Glomerular visceral epithelial cell (primary cell): ENCODE results near the gene BPTF.
"Not testable (repeated sequence)": the region's sequence is repeated elsewhere in the genome, so short reads cannot be mapped to it uniquely, and the experiment has no call there.

Experiments used
- DNase-seq: peaks from one replicate; pipeline ENCODE4 v3.0.0-alpha.2; 2016; ENCODE audit errors: extremely low spot score

Gene BPTF

DNA sequence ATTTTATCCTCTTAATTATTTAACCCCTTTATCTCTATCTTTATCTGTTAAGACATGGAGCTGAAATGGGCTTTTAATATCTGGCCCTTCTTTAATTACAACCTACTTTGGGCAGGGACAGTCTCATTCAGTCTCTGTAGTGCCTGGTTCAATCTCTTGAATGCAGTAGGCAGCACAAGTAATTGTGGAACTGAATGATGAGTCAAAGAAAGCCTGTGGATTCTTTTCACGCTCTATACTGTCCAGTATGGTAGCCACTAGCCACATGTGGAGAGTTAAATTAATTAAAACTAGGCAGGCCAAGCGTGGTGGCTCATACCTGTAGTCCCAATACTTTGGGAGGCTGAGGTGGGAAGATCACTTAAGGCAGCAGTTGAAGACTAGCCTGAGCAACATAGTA, 9.3 kb downstream of the BPTF start:
- DNase-seq: no peak

DNA sequence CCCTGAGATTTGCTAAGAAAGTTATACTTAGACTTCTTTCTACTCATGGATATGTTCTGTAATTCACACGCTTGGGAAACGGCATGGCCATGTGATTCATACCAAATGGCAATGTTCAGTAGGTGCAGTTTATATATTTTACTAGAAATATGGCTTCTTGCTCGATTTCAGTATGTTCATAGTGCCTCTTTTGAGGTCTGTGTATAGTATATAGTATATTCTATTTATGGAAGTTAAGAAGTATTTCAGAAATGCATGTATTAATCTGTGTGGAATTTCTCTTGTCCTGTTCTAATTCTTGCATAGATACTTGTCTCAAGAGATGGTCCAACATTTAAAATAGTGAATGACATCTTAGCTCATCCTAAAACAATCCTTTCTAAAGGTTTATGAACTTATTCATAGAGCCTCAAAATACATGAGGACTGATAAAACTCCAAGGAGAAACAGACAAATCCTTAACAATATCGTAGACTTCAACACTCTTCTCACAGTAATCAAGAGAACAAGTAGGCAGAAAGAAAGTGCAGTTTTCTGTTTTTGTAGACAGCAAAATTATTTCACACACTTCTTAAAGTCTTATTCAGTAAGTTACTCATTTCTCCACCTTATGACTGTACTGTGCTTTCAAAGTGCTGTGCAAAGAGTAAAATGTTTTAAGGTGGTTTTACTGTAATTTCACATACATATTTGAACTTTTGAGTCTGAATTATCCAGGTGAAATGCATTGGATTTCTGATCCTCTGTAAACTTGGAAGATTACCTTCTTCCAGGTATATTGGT, 11.1 kb downstream of the BPTF start:
- no peak for DNase-seq

DNA sequence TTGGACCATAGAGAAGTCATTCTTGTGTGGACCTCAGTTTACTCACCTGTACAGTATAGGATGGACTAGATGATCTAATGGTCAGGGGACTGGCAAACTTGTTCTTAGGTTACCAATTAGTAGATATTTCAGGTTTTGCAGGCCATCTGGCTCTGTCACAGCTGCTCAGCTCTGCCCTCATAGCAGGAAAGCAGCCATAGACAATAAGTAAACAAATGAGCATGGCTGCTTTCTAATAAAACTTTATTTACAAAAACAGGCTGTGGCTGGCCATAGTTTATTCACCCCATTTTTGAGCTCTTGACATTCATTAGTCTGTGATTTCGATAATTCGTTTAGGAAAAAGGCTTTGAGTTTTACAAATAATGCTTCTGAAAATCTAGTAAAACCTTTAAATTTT, 12.7 kb downstream of the BPTF start:
- DNase-seq: no peak

DNA sequence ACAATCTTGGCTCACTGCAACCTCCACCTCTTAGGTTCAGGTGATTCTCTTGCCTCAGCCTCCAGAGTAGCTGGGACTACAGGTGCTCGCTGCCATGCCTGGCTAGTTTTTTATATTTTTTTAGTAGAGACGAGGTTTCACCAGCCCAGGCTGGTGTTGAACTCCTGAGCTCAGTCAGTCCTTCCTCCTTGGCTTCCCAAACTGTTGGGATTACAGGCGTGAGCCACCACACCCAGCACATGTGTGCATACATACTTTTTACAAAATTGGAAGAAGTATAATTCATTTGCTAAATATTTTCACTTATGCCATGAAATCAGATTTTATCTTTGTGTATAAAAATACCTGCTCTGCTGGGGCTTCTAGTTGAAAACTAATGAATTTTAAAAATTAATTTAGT, 13.2 kb downstream of the BPTF start:
- no peak for DNase-seq

DNA sequence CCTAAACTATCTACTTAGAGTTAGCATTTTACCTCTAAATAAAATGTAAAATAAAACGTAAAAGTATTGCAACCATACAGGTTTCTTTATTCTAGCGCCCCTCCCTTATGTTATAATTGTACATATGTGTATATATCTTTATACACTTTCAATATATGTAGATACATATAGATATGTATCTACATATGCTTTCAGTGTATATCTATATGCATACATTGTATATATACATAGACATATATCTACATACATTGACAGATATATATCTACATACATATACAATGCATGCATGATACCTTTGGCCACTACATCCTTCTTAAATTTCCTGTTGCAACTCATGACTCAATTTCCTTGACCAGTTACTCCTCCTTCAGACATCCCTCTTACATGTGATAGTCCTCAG, 16.7 kb downstream of the BPTF start:
- DNase-seq: no peak

DNA sequence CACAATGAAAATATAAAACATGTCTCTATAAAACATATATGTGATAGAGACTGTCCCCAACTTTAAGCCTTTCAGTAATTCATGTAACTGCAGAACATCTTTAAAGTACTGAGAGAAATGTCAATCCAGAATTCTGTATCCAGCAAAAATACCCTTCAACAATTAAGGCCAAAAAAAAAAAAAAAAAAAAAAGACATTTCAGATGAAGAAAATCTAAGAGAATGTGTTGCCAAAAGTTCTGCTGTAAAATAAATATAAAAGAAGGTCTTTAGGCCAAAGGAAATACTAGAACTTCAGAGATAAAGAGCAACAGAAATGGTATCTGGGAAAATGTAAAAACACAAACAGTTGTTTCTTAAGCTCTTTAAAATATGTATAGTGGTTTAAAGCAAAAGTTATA, 17.3 kb downstream of the BPTF start:
- no peak for DNase-seq

DNA sequence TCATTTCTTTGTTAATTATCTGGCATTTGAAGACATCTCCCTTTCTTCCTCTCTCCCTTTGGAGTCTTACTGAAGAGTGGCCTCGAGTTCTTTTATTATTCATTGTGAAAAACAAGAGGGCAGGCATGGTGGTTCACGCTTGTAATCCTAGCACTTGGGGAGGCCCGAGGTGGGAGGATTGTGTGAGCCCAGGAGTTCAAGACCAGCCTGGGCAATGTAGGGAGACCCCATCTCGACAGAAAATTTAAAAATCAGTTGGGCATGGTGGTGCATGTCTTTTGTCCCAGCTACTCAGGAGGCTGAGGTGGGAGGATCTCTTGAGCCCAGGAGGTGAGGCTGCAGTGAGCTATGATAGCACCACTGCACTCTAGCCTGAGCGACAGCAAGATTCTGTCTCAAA, 20.1 kb downstream of the BPTF start:
- no peak for DNase-seq

DNA sequence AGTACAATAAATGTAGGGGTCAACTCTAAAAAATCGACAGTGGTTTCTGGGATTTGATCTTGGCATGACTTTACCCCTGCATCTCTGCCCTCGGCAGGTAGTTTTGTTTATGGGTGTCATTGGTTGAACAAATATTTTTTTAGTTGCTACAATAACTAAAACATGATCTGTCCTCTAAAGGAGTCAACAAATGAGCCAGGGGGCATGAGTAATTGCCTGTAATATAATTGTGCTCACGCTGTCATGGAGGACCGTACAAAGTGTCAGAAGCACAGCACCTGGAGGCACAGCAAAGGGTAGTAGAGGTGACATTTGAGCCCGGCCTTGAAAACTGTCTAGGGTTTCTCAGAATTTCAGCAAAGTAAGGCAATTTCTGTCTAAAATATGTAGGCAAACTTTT, 22.9 kb downstream of the BPTF start:
- not testable (repeated sequence) for DNase-seq

DNA sequence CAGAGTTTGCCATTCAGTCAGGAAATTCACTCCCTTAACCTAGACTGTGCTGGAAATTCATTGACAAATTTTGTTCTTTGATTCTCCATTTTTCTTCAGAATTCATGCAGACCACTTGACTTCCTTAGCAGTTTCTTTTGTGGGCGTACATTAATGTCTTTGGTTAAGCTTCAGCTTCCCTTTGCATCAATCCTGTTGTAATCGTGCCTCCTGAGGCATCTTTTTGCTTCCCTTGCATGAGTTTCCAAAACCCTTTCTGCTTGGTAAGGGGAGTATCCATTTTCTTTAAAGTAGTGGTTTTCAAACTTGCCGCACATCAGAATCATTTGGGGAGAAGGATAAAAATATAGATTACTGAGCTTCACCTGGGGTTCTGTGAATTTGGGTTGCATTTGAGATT, 23.5 kb downstream of the BPTF start:
- DNase-seq: not testable (repeated sequence)

DNA sequence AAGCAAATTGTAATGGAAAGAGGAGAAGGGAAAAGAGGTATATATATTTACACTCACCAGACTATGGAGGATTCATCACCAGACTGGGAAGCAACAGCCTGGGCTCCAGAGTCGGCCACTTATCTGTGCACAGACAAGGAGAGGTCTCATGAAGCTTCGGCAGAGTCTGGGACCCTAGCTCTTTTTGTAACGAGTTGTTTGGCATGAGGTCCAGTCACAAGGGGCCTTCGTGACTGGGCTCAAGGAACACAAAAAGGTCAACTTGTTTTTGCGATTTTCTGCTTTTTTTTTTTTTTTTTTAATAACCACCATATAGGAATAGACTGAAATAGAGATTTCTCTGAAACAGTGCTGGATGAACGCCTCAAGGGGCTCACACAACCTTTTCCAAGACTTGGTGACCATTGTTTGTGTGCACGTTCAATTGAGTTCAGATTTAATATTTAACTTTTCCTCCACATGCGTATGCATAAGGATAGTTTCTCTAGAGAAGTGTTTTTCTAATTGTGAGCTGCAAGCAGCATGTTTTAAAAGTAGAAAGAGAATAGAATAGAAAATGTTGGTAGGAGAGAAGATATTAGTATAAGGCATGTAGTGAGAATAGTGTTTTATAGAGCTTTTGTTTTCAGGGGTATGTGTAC, 25.8 kb downstream of the BPTF start:
- DNase-seq: no peak

DNA sequence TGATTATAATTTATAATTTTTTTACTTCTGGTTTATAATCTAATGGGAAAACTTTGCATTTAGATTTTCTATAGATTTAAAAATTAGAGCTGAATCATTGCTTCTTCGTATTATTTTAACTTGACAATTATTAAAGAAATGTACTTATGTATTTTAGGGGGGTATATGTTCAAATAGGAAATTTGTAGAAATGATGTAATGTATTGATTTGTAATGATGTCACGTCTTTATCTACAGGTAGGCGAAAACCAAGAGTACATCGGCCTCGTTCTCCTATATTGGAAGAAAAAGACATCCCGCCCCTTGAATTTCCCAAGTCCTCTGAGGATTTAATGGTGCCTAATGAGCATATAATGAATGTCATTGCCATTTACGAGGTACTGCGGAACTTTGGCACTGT, 28.4 kb downstream of the BPTF start:
- no peak for DNase-seq

DNA sequence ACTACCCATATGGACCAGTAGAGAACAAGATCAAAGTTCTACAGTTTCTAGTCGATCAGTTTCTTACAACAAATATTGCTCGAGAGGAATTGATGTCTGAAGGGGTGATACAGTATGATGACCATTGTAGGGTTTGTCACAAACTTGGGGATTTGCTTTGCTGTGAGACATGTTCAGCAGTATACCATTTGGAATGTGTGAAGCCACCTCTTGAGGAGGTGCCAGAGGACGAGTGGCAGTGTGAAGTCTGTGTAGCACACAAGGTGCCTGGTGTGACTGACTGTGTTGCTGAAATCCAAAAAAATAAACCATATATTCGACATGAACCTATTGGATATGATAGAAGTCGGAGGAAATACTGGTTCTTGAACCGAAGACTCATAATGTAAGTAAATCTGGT, 29.1 kb downstream of the BPTF start:
- no peak for DNase-seq

DNA sequence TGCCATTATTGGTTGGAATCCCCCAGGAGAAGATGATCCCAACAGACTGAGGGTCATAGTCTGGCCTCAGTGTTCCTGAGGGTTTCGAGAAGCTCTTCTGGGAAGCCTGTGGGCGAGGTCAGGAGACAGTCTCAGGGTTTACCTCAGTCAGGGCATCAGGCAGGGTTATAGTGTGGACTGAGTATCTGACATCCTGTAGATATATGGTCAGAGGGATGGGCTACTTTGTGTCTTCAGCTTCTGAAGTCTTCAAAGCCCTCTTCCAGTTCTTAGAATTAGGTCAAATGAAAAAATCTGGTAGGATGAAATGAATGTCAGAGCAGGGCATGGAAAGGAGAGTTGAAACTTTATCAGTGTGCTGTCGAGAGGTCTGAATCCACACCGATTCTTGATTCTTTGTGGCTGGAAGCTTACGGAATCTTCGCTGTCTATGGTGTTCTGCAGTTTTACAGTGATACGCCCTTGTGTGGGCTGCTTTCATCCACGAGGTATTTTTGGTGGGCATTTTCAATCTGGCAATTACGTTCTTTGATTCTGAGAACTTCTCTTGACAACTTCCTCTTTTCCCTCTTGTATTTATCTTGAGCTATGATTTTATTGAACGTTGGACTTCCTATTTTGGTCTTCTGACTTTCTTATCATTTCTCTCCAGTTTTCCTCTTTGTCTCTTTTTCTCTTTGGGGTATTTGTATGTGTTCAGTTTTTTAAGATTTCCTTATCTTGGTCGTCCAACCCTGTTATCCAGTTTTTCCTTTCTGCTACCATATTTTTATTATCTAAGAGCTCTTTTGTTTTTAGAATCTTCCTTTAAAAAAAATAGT, 30.4 kb downstream of the BPTF start:
- no peak for DNase-seq

DNA sequence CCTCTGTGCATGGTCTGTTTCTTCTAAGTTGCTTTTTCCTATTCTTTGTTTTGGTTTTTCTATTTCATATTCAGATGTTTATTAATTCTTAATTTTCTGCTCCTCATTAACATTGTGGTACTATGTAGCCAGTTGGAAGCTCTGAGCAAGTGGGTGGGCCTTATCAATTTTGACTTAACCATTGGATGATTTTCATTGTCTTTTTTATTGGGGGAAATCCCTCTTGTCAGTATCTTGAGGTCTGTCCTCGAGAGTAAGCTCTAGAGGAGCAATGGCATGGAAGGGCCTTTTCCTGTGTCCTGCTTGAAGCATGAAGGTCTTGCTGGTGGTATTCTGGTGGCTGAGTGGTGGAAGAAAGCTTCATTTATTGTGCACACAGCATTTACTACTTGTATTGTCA, 31.1 kb downstream of the BPTF start:
- DNase-seq: not testable (repeated sequence)

DNA sequence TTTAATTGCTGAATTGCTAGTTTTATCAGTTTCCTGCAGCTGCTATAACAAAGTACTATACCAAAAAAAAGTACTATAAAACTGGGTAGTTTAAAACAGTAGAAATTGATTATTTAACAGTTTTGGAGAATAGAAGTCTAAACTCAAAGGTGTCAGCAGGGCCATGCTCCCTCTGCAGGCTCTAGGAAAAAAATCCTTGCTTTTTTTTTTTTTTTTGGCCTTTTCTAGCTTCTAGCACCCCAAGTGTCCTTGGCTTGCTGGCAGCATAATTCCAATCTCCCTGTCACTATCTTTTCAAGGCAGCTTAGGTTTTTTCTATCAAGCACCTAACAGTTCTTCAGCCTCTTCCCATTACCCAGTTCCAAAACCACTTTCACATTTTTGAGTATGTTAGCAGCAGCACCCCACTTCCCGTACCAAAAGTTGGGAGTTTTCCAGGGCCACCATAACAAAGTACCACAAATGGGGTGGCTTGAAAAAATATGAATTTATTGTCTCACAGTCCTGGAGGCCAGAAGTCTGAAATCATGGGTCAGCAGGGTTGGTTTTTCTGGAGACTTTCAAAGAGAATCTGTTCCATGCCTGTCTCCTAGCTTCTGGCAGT, 37.4 kb downstream of the BPTF start:
- no peak for DNase-seq

DNA sequence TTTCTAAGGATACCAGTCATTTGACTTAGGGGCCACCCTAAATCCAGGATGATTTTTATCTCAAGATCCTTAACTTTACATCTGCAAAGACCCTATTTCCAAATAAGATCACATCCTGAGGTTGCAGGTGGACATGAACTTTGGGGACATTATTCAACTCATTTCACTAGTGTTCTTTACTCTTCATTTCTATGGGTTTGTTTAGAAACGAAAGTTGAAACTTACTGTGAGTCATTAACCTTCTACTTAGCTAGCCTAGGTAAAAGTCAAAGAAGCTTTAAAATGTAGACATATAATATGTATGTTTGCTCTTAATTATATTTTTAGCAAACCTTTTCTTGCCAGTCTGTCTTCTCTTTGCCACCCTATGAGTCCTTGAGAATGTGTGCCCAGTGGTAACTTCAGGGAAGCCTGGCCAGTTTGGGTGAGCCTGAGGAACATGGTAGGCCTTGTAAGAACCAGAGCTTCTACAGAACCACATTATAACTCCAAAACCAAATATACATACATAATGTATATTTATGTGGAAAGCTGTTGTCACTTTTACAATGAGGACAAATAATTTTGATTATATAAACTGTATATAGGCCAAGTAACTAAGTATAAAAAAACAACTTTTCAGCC, 38.4 kb downstream of the BPTF start:
- DNase-seq: no peak

DNA sequence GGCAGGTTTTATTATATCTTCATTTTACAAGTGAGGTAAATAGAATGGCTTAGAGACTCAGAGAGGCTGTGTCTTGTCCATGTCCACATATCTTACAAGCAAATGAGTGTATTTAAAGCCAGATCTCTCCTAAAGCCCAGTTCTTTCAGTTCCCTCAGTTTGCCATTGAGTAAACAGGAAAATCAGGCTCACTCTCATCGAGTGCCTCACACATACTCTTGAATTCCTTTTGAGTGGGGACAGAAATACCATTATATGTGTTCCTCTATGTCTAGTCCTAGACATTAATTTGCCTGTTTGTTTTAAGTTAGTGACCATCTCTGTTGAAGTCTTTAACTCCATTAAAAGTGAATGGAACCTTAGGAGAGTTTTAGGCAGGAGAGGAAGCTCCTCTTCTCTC, 40.1 kb downstream of the BPTF start:
- DNase-seq: no peak

DNA sequence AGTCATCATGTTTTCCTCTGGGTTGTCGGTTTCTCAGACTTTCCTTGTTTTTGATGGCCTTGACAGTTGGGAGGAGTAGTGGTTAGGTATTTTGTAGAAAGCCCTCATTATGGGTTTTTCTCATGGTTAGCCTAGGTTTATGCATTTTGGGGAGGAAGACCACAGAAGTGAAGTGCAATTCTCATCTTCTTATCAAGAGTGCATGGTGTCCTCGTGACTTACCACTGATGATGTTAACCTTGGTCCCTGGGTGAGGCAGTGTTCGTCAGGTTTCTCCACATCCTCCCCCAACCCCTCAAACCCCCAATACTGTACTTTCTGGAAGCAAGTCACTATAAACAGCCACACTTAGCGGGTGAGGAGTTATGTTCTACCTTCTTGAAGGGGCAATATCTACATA, 42.3 kb downstream of the BPTF start:
- DNase-seq: no peak

DNA sequence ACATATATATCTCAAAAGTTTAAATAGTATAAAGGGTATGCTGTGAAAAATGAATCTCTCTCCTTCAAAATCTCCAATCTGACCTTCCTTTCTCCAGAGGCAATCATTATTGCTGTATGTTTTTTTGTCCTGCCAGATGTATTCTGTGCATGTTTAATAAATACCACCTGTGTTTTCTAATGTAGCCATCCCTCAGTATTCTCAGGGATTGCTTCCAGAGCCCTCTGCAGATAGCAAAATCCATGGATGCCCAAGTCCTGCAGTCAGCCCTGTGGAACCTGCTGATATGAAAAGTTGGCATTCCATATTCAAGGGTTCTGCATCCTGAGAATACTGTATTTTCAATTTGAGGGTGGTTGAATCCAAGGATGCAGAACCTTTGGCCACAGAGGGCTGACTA, 42.9 kb downstream of the BPTF start:
- DNase-seq: no peak

DNA sequence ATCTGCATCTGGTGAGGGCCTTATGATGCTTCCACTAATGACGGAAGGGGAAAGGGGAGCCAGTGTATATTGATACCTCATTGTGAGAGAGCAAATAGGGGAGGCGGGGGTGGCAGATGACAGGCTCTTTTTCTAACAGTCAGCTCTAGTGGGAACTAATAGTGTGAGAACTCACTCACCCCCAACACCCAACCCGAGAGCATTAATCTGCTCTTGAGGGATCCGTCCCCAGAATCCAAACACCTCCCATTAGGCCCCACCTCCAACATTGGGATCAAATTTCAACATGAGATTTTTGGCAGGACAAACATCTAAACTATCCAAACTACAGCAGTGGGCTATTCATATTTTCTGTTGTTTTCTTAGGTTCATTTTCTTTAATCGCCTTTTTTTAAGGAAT, 54.4 kb downstream of the BPTF start:
- DNase-seq: no peak

DNA sequence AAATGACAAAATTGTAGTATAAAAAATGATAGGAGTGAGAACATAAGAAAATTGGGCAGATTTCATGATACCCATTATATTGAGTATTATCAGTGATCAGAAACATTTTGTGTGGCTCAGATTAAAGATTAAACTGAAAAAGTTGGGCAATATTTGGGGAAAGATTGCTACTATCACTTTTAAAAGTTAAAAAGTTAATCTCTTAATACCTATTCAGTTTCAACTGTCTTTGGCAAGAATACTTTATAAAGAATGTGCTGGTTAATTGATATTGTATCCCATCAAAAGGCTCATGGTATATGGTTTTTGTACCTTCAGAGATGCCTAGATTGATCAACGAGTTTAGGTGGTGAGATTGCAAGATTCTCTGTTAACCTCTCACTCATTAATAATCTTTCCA, 55.8 kb downstream of the BPTF start:
- DNase-seq: no peak

DNA sequence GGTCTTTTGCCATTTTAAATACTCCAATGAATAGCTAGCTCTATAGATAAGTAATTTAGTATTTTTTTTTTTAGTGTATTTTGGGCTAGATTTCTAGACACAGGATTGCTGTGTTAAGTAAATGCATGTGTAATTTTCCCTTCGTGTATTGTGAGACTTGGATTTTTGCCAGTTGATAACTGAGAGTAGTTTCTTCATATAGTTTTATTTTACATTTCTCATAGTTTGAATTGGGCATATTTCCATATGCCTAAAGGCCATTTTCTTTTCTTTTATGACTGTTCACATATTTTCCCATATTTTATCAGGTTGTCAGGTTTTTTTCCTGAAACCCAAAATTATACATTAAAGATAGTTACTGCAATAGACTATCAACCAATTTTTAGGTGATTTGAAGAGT, 59.4 kb downstream of the BPTF start:
- DNase-seq: no peak
